Ovary (tissue), 9 donors: Measurements from ENCODE around the gene TIMM8B. TPM values are rescaled to one million over a fixed set of nuclear protein-coding genes. Genes with fewer than 3 reads are reported as not detected.
"Not testable (repeated sequence)": the region's sequence is repeated elsewhere in the genome, so short reads cannot be mapped to it uniquely, and the experiment has no call there.

Experiments used
- DNase-seq, 5 donors: peaks; one replicate each; pipeline ENCODE4 v3.0.0-alpha.2; 2019 to 2020
- H3K27ac ChIP-seq, 2 donors: fragments of 200-600 bp; one replicate each; pipeline versions ENCODE4 v1.5.1 to v1.8.0; 2019 to 2022
- H3K27me3 ChIP-seq: fragments of 200-600 bp; one replicate; pipeline ENCODE4 v1.8.0; 2022
- H3K36me3 ChIP-seq: fragments of 200-600 bp; sonication (generic); one replicate; pipeline ENCODE4 v1.5.1; 2019
- H3K4me1 ChIP-seq: one replicate; pipeline ENCODE4 v1.8.1; 2013; ENCODE audit warnings: mild to moderate bottlenecking, moderate library complexity; ENCODE audit not compliant: insufficient read depth
- H3K4me3 ChIP-seq: fragments of 200-600 bp; sonication (generic); one replicate; pipeline ENCODE4 v1.5.1; 2017
- H3K9me3 ChIP-seq, 2 donors: fragments of 200-600 bp in 1 of 2; sonication (generic) in 1 of 2; one replicate each; pipeline versions ENCODE4 v1.5.1 to v1.8.1; 2013 to 2019; ENCODE audit warnings: mild to moderate bottlenecking in 1 of 2, moderate library complexity in 1 of 2
- CTCF ChIP-seq, 3 donors: fragments of 450-650 bp in 2 of 3; fragments of 200-600 bp in 1 of 3; IDR thresholded peaks; one replicate each; pipeline versions ENCODE4 v1.5.1 to v1.8.0; 2016 to 2022; ENCODE audit warnings: antibody characterized with exemption in 3 of 3, mild to moderate bottlenecking in 1 of 3
- EP300 ChIP-seq: sonication (generic); formaldehyde crosslinking; IDR thresholded peaks from one replicate; pipeline ENCODE4 v1.6.1; 2017; ENCODE audit warnings: antibody characterized with exemption
- POLR2A ChIP-seq: fragments of 450-650 bp; IDR thresholded peaks from one replicate; pipeline ENCODE4 v1.6.1; 2017; ENCODE audit warnings: antibody characterized with exemption, mild to moderate bottlenecking, moderate library complexity
- WGBS, 3 donors: extraction: QIAGEN DNeasy Blood & Tissue Kit in 1 of 3; methylation state at CpG; one replicate each; pipeline versions ENCODE4 v1.1.5 to v1.1.7; 2013 to 2017; 5-methylcytosine and 5-hydroxymethylcytosine counted together
- intact Hi-C, 4 donors: fragments of 100-400 bp; cut with DNase I; formaldehyde crosslinking; loops; one replicate each; pipeline versions ENCODE4 v1.11.0 to v1.15.1; 2022 to 2023
- polyA plus RNA-seq, 2 donors: library from polyadenylated mRNA; stranded (reverse); fragments of 200-250 nt in 1 of 2; fragments of 350-450 nt in 1 of 2; fragmentation: Illumina TruSeq in 1 of 2; extraction: RNeasy Lipid Tissue Mini Kit (QIAGEN cat#74804) in 1 of 2; gene quantifications; one replicate each; pipeline ENCODE4 v1.2.3, GENCODE V29; 2013 to 2014
- total RNA-seq, 7 donors: library from RNA; depleted of rRNA in 2 of 7; stranded (reverse); fragments of >200 nt in 2 of 7; fragmentation: NEBNext Ultra II Directional in 3 of 7; extraction: Animal tissue kit (Norgen Biotek cat#: 25700) in 3 of 7; gene quantifications; one replicate each; pipeline versions ENCODE4 v1.1.0 to v1.2.4, GENCODE V29; 2016 to 2023
- donor health status: DM: no; HTN: no; CAD: no; lungs with moderate emphysema.
- donor health status: DM: no; HTN: no; CAD: no.
- donor health status: Bipolar disorder and iron deficiency.
- donor health status: DM: yes; HTN: yes; CAD: no.
- donor health status: DM: no; HTN: no; CAD: no.
- donor health status: DM: yes; HTN: yes; CAD: no.

TIMM8B gene
- total and polyA plus RNA-seq, 9 donors, result 21.8 to 71.1 (median 35.6) TPM

- no peak overlapping the region for H3K27ac ChIP-seq
- H3K9me3 ChIP-seq, result no peaks in the 10 kb centered on the region
- H3K4me1 ChIP-seq, result peaks cover 1% of the 10 kb centered on the region
- H3K36me3 ChIP-seq, result no peaks in the 10 kb centered on the region
- intact Hi-C loops, result no loop called here
- no peaks in the 10 kb centered on the region for H3K27me3 ChIP-seq
- no peak for TF ChIP-seq EP300
- TF ChIP-seq POLR2A, result no peak
- no peak for TF ChIP-seq CTCF (IDR thresholded peaks at IDR 0.05)
- WGBS, 3 donors, result 81 to 84% (median 84%) methylated on average over 11 of the region's 11 CpGs
- H3K4me3 ChIP-seq, result no peak overlapping the region
- no peak for DNase-seq
Measured at GRCh38 chr11:112097734-112098528, 11.4 kb upstream of the TIMM8B start.

GRCh38 chr11:112096194-112096593, 9.6 kb upstream of the TIMM8B start:
- Histone ChIP-seq H3K36me3 (no peaks in the 10 kb centered on the region), H3K4me1 (peaks cover 1% of the 10 kb centered on the region), H3K9me3 (no peaks in the 10 kb centered on the region), H3K27ac (no peak overlapping the region), H3K27me3 (no peaks in the 10 kb centered on the region), H3K4me3 (no peak overlapping the region)
- intact Hi-C loops, result no loop called here
- TF ChIP-seq CTCF (IDR thresholded peaks at IDR 0.05) (no peak), EP300 (no peak), POLR2A (no peak)
- DNase-seq, result no peak

- H3K27ac ChIP-seq, H3K27me3 ChIP-seq, H3K4me1 ChIP-seq, DNase-seq, intact Hi-C loops, H3K4me3 ChIP-seq, H3K36me3 ChIP-seq, H3K9me3 ChIP-seq: not testable (repeated sequence)
- WGBS, 3 donors, result 96 to 98% (median 97%) methylated on average over 2 of the region's 2 CpGs
Measured at GRCh38 chr11:112095302-112095701, 8.7 kb upstream of the TIMM8B start.

GRCh38 chr11:112087212-112087611, 656 bp upstream of the TIMM8B start:
- H3K27ac ChIP-seq, result peak overlapping the region; percentile 2 to 23
- intact Hi-C loops, result loop anchor here in 1 of 4 donors (10.0 kb wide), 1 partner anchor 212 kb away; the partner anchor contains the start of genes ALG9, CFAP68 and FDXACB1
- no peaks in the 10 kb centered on the region for H3K36me3 ChIP-seq

More at GRCh38 chr11:112087212-112087611, 656 bp upstream of the TIMM8B start:
- WGBS, 3 donors, result 13 to 16% (median 14%) methylated on average over 10 of the region's 10 CpGs
- Histone ChIP-seq H3K4me1 (peaks cover 10% of the 10 kb centered on the region), H3K9me3 (no peaks in the 10 kb centered on the region), H3K4me3 (peak overlapping the region; percentile 71), H3K27me3 (no peaks in the 10 kb centered on the region)
- TF ChIP-seq POLR2A (no peak), CTCF (IDR thresholded peaks at IDR 0.05) (no peak), EP300 (no peak)
- DNase-seq, result no peak
